Activated naive CD8-positive, alpha-beta T cell treated with anti-CD3 and anti-CD28 coated beads, Interleukin-2, amount 50 U/mL, for 16 hours (primary cell): ENCODE data around the gene ADGRA1.
"Not testable (repeated sequence)": the region's sequence is repeated elsewhere in the genome, so short reads cannot be mapped to it uniquely, and the experiment has no call there.

Experiments
- DNase-seq: peaks from one replicate; pipeline ENCODE4 v3.0.0-alpha.2; 2020; ENCODE audit warnings: low read depth, low spot score

Gene ADGRA1

GRCh38 chr10:133096616-133097269 lies 9.0 kb downstream of the ADGRA1 start:
- DNase-seq = no peak

DNA sequence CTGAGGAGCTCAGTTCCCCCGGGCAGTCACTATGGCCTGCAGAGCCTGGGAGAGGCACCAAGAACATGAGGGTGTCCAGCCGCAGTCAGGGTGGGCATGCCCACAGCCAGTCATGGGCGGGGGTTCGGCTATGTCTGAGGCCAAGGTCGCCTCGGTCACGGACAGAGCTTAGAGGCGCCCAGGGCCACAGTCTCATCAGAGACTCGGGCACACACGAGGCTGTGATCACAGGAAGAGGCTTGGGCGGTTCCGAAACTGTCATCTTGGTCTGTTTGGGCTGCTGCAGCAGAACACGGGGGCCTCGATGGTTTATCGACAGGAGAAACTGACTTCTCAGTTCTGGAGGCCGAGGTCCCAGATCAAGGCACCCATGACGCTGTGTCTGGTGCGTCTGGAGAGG lies 9.7 kb downstream of the ADGRA1 start:
- no peak for DNase-seq

- DNase-seq = no peak
Measured at GRCh38 chr10:133097961-133098360, 10.2 kb downstream of the ADGRA1 start.

- no peak for DNase-seq
Measured at GRCh38 chr10:133098426-133099124, 10.9 kb downstream of the ADGRA1 start.

DNA sequence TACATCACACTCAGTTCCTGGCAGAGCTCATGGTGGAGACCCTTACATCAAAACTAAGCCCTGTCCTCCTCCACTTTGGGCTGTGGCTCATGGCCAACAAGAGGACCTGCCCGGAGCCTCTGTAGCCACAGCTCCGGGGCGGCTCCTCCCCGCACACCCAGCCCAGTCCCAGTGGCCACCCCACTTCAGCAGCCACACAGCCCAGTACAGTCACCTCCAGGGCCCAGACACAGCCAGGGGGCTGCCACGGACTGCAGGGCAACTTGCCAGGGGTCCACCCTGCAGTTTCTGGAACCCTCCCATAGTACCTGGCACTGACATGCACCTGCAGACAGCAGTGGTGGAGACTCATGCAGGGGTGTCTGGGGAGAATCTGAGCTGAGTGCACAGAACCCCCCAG lies 11.8 kb downstream of the ADGRA1 start:
- no peak for DNase-seq

DNA sequence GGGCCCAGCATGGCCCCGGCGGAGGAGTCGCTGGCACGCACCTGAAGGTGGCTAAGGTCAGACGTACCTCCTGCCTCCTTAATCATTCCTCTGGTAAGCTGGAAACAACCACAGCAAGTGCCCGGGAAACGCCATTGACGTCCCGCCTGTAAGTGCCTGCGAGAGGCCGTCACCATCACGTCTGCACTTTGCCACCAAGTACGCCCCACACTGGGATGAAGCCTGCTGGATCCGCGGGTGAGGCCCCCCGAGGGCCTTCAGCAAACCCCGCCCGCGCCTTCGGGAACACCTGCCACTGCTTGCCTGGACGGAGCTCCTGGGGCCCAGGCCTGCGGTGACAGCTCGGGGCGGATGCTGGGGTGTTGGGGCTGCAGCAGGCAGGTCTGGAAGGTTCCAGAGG lies 12.5 kb downstream of the ADGRA1 start:
- no peak for DNase-seq

- DNase-seq = no peak
Measured at GRCh38 chr10:133100706-133101415, 13.1 kb downstream of the ADGRA1 start.

DNA sequence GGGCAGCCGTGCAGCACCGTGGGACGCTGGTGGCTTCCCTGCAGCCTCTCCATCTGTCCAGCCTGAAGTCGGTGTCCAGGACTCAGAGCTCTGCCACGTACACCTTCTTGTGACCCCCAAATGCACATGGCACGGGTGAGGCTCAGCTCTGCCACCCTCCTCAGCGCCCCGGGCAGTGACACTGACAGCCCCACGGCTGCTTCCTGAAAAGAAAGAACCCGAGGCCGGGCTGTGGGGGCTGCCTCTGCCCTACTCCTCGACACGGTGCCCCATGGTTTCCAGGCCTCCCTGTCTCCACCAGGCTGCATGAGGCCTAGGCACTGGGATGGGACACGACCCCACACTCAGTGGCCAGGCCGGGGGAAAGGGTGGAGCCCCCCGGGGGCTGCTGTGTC lies 13.7 kb downstream of the ADGRA1 start:
- DNase-seq = no peak

DNA sequence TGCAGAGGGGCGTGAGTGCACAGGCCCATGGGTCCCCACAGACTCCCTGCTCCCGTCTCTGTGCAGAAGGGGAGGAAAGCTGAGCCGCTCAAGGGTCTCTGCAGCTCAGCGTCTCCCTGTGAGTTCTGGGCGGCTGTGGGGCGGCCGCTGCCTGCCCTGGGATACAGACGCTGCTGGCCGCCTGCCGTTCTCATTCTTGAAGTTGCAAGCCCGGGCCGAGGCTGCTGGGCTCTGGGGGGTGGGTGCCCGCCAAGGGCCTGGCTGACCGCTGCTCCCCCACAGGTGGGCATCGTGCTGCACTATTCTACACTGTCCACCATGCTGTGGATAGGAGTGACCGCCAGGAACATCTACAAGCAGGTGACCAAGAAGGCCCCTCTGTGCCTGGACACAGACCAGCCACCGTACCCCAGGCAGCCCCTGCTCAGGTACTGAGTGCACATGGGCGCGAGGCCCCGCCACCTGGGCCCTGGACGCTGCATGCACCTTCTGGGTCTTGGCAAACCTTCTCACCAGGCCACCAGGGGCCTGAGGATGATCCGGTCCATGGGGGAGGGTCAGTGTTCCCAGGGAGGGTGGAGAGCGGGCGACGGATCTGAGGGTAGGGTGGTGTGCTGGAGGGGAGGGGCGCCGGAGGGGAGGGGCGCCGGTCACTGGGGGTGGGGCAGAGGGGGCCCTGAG lies 14.8 kb downstream of the ADGRA1 start:
- DNase-seq = no peak

GRCh38 chr10:133103311-133103910 lies 15.7 kb downstream of the ADGRA1 start:
- no peak for DNase-seq

GRCh38 chr10:133104068-133104962 lies 16.6 kb downstream of the ADGRA1 start:
- DNase-seq = no peak

DNA sequence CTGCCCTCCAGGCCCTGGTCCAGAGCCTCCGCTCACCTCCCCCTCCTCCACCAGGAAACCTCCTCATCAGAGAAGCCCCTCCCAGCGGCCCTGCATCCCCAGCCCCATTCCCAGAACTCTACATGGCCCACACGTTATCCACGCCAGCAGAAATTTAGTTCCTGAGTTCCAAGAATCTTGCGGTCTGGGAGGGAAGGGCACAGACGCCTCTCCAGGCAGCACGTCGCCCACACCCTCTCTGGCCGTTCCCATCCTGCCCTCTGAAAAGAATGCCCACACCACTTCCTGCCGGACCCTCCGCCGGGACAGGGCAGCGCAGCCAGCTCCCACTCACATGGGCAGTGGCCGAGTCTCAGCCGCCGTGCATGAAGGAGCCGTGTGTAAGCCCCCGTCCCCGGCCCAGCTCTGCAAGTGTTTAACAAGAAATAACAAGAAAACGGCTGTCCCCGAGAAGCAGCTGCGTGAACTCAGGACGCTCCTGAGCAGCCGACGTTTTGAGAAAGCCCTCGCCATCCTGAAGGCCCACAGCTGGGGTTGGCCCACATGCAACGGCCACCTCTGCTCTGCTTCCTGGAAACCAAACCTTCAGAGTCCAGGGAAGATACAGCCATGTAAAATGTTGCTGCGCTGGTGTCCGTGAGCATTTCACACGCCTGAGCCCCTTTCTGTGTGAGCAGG lies 17.4 kb downstream of the ADGRA1 start:
- DNase-seq = no peak

DNA sequence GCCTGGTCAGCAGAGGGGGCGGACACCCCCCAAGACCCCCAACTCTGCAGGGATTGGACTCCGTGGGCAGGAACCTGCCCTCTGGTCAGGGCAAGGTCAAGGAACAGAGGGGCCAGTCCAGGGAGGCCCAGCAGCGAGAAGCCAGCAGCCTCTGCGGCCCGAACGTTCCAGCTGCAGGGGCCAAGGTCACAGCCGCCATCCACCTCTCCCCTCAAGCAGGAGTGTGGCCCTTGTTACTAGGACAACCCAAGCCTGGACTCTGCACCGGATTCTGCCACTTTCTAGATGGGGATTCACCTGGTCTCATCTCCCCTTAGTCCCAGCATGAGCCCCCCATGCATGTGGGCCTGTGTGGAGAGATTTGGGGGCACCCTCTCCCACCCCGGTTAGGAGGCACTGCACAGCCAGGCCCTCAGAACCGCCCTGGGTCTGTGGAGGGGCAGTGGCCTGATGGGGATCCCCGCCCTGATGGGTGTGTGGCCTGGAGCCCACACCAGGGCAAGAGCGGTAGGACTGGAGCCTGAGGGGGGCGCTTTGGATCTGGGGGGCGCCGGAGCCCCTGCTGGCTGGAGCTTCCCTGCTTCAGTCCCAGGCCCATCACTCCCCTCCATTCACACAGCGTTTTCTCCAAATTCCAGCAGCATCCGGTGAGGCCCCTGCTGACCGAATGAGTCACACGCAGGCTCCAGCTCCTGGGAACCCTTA lies 18.1 kb downstream of the ADGRA1 start:
- DNase-seq = no peak

DNA sequence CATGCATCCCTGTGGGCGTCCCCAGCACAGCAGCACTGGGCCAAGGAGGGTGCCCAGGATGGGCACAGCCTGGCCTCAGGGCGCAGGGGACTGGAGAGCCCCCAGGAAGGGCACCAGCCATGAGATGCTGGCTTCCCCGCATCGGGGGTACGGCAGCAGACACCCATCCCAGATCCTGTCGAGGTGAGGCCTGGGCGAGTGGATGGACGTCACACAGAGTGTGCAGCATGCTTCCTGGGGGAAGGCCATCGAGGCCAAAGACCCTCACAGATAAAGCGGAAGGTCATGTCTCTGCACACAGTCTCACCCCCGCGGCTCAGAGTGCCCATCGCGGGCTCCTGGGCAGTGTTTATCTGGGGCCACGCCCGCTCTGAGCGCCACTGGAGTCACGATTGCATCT lies 18.8 kb downstream of the ADGRA1 start:
- DNase-seq = no peak

DNA sequence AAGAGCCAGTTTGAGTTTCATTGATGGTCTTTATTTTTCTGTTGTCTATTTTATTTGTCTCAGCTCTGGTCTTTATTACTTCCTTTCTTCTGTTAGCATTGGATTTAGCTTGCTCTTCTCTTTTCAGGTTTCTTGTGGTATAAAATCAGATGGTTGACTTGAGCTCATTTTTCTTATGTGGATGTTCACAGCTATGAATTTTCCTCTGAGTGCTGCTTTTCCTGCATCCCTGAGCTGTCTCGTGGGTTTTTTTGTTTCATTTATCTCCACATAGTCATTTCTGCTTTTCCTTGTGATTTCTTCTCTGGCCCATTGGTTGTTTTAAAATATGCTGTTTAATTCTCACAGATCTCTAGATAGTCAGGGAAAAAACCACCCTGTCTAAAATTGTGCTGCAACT lies 19.7 kb downstream of the ADGRA1 start:
- DNase-seq = no peak

DNA sequence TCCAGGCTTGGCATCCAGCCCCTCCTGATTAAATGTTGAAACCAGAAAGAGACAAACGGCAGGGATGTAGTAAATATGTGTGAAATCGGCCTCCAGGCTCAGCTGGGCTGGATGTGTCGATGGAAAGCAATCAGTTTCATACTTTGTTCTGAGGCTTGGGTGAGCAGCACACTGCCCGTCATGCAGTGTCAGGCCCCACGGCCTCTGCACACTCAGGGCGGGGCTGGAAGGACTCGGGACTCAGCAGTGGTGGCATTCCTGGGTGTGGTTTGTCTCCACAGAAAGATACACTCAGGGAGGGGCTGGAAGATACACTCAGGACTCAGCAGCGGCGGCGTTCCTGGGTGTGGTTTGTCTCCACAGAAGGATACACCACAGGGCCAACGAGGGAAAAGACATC lies 22.0 kb downstream of the ADGRA1 start:
- no peak for DNase-seq

- DNase-seq = no peak
Measured at GRCh38 chr10:133110133-133110532, 22.4 kb downstream of the ADGRA1 start.

GRCh38 chr10:133110609-133111275 lies 23.0 kb downstream of the ADGRA1 start:
- DNase-seq = no peak

DNA sequence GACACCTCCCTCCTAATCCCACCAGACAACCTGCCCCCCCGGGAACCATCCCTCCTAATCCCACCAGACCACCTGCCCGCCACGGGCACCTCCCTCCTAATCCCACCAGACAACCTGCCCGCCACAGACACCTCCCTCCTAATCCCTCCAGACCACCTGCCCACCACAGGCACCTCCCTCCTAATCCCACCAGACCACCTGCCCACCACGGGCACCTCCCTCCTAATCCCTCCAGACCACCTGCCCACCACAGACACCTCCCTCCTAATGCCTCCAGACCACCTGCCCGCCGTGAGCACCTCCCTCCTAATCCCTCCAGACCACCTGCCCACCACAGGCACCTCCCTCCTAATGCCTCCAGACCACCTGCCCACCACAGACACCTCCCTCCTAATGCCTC lies 23.9 kb downstream of the ADGRA1 start:
- DNase-seq = not testable (repeated sequence)
